NAMALWA (cell line): Measurements from ENCODE around the gene SCEL.
"Not testable (repeated sequence)": the region's sequence is repeated elsewhere in the genome, so short reads cannot be mapped to it uniquely, and the experiment has no call there.

Experiments
- DNase-seq: peaks from one replicate; pipeline ENCODE4 v3.0.0-alpha.2; 2015; ENCODE audit warnings: low spot score

SCEL gene

GRCh38 chr13:77535448-77535847 lies at the start of gene SCEL:
Gene SCEL, plus strand, starts transcription at chr13:77535706. Its CDS starts 20,170 bp downstream, at chr13:77555876.
- DNase-seq = no peak

- no peak for DNase-seq
These were observed 45.8 kb upstream of the SCEL start for GRCh38 chr13:77489566-77490337.

GRCh38 chr13:77492982-77493381 lies 42.5 kb upstream of the SCEL start:
- peak; percentile 67 for DNase-seq

- DNase-seq = no peak
These were observed 41.3 kb upstream of the SCEL start for GRCh38 chr13:77494226-77494625.

- DNase-seq = no peak
These were observed 38.2 kb upstream of the SCEL start for GRCh38 chr13:77497350-77497749.

GRCh38 chr13:77497835-77498234 lies 37.7 kb upstream of the SCEL start:
- no peak for DNase-seq

- peak; percentile 27 for DNase-seq
These were observed 33.3 kb upstream of the SCEL start for GRCh38 chr13:77502104-77502720.

GRCh38 chr13:77503398-77503797 lies 32.1 kb upstream of the SCEL start:
- DNase-seq = peak; percentile 65

GRCh38 chr13:77506874-77507273 lies 28.6 kb upstream of the SCEL start:
- DNase-seq = peak; percentile 62

- no peak for DNase-seq
These were observed 27.4 kb upstream of the SCEL start for GRCh38 chr13:77507931-77508776.

- no peak for DNase-seq
These were observed 26.4 kb upstream of the SCEL start for GRCh38 chr13:77508959-77509620.

- no peak for DNase-seq
These were observed 25.4 kb upstream of the SCEL start for GRCh38 chr13:77510156-77510555.

GRCh38 chr13:77511552-77511951 lies 24.0 kb upstream of the SCEL start:
- DNase-seq = no peak

GRCh38 chr13:77513719-77514335 lies 21.7 kb upstream of the SCEL start:
- DNase-seq = peak; percentile 58

GRCh38 chr13:77514336-77514726 lies 21.2 kb upstream of the SCEL start:
- peak; percentile 36 for DNase-seq

- DNase-seq = no peak
These were observed 19.7 kb upstream of the SCEL start for GRCh38 chr13:77515785-77516184.

- no peak for DNase-seq
These were observed 19.1 kb upstream of the SCEL start for GRCh38 chr13:77516342-77516789.

- no peak for DNase-seq
These were observed 17.2 kb upstream of the SCEL start for GRCh38 chr13:77518266-77518665.

GRCh38 chr13:77519396-77519795 lies 16.1 kb upstream of the SCEL start:
- not testable (repeated sequence) for DNase-seq

GRCh38 chr13:77519808-77520207 lies 15.7 kb upstream of the SCEL start:
- DNase-seq = no peak

- DNase-seq = no peak
These were observed 14.3 kb upstream of the SCEL start for GRCh38 chr13:77521194-77521593.
